ENCODE measurements around the gene CDK2.
"Not testable (repeated sequence)": the region's sequence is repeated elsewhere in the genome, so short reads cannot be mapped to it uniquely, and the experiment has no call there.

CDK2 gene

DNA sequence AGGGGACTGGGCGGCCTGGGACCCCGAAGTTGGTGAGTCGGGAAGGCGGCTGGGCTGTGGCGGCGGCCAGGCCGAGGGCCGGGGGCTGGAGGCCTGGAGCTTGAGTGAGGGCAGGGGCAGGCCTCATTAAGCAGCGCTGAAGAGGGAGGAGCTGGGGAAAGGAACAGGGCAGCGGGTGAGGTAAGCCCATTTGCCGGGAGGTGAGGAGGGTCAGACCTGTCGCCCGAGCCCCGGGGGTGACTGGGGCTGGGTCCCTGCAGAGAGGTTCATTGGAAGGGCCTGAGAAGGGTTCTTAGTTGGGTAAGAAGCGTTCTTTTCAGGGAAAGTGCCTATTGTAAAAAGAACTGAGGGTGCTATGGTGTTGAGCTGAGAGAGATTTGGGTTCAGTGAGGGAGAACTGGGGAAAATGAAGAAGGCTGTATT is 7.7 kb downstream of the CDK2 start:
- H3K9ac ChIP-seq (ENCODE audit: low read length in 5 of 5) = peak overlapping the region; percentile 73 to 97 (median 94)
- peaks cover 14 to 38% (median 32%) of the 10 kb centered on the region in 5 donors for H3K4me1 ChIP-seq (ENCODE audit: control insufficient read depth in 5 of 5, insufficient read depth in 5 of 5, low read length in 5 of 5)
- no peaks in the 10 kb centered on the region for H3K27me3 ChIP-seq (ENCODE audit: control insufficient read depth in 5 of 5, insufficient read depth in 4 of 5, low read length in 5 of 5)
- H3K36me3 ChIP-seq (ENCODE audit: control insufficient read depth in 5 of 5, insufficient read depth in 5 of 5, low read length in 5 of 5) = peaks cover 0 to 9% (median 4%) of the 10 kb centered on the region in 5 donors
- peak overlapping the region; percentile 61 to 98 (median 85) for H3K4me3 ChIP-seq (ENCODE audit: low read depth in 1 of 5, low read length in 5 of 5)
- peak overlapping the region; percentile 85 for H3K27ac ChIP-seq (ENCODE audit: low read depth, low read length)
- H3K9me3 ChIP-seq (ENCODE audit: control insufficient read depth in 5 of 5, low read length in 5 of 5) = no peaks in the 10 kb centered on the region

- no peak overlapping the region for H3K27ac ChIP-seq (ENCODE audit: low read depth, low read length)
- peaks cover 6 to 28% (median 22%) of the 10 kb centered on the region in 5 donors for H3K4me1 ChIP-seq (ENCODE audit: control insufficient read depth in 5 of 5, insufficient read depth in 5 of 5, low read length in 5 of 5)
- H3K36me3 ChIP-seq (ENCODE audit: control insufficient read depth in 5 of 5, insufficient read depth in 5 of 5, low read length in 5 of 5) = peaks cover 0 to 20% (median 11%) of the 10 kb centered on the region in 5 donors
- no peaks in the 10 kb centered on the region for H3K9me3 ChIP-seq (ENCODE audit: control insufficient read depth in 5 of 5, low read length in 5 of 5)
- H3K27me3 ChIP-seq (ENCODE audit: control insufficient read depth in 5 of 5, insufficient read depth in 4 of 5, low read length in 5 of 5) = no peaks in the 10 kb centered on the region
- no peak overlapping the region for H3K4me3 ChIP-seq (ENCODE audit: low read depth in 1 of 5, low read length in 5 of 5)
- no peak overlapping the region for H3K9ac ChIP-seq (ENCODE audit: low read length in 5 of 5)
Measured at GRCh38 chr12:55978393-55978792, 11.8 kb downstream of the CDK2 start.

DNA sequence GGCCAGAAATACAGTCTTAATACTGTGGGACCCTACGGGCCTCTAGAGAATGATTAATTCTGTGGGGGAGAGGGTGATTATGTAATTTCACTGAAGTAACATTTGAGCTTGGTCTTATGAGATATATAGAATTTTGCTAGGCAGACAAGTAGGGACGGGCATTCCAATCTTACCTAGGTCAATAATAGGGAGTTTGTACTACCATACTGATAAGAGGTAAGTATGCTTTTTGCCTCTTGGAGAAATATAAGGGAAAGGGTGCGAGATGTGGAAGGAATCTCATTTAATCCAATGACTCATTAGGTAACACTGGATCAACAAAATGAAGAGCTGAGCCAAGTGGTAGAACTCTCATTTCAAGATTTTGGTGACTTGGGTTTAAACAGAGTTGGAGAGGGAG is 12.4 kb downstream of the CDK2 start:
- Histone ChIP-seq H3K4me1 (ENCODE audit: control insufficient read depth in 5 of 5, insufficient read depth in 5 of 5, low read length in 5 of 5) (peaks cover 3 to 28% (median 22%) of the 10 kb centered on the region in 5 donors), H3K4me3 (ENCODE audit: low read depth in 1 of 5, low read length in 5 of 5) (no peak overlapping the region), H3K27me3 (ENCODE audit: control insufficient read depth in 5 of 5, insufficient read depth in 4 of 5, low read length in 5 of 5) (no peaks in the 10 kb centered on the region), H3K36me3 (ENCODE audit: control insufficient read depth in 5 of 5, insufficient read depth in 5 of 5, low read length in 5 of 5) (peaks cover 0 to 25% (median 11%) of the 10 kb centered on the region in 5 donors), H3K9ac (ENCODE audit: low read length in 5 of 5) (no peak overlapping the region), H3K27ac (ENCODE audit: low read depth, low read length) (no peak overlapping the region), H3K9me3 (ENCODE audit: control insufficient read depth in 5 of 5, low read length in 5 of 5) (no peaks in the 10 kb centered on the region)

GRCh38 chr12:55981882-55982281 is 15.3 kb downstream of the CDK2 start:
- H3K9me3 ChIP-seq (ENCODE audit: control insufficient read depth in 5 of 5, low read length in 5 of 5); H3K4me1 ChIP-seq (ENCODE audit: control insufficient read depth in 5 of 5, insufficient read depth in 5 of 5, low read length in 5 of 5); H3K9ac ChIP-seq (ENCODE audit: low read length in 5 of 5); H3K27me3 ChIP-seq (ENCODE audit: control insufficient read depth in 5 of 5, insufficient read depth in 4 of 5, low read length in 5 of 5); H3K27ac ChIP-seq (ENCODE audit: low read depth, low read length); H3K4me3 ChIP-seq (ENCODE audit: low read depth in 1 of 5, low read length in 5 of 5): not testable (repeated sequence)
- H3K36me3 ChIP-seq (ENCODE audit: control insufficient read depth in 5 of 5, insufficient read depth in 5 of 5, low read length in 5 of 5) = peaks cover 13 to 43% (median 26%) of the 10 kb centered on the region in 5 donors

DNA sequence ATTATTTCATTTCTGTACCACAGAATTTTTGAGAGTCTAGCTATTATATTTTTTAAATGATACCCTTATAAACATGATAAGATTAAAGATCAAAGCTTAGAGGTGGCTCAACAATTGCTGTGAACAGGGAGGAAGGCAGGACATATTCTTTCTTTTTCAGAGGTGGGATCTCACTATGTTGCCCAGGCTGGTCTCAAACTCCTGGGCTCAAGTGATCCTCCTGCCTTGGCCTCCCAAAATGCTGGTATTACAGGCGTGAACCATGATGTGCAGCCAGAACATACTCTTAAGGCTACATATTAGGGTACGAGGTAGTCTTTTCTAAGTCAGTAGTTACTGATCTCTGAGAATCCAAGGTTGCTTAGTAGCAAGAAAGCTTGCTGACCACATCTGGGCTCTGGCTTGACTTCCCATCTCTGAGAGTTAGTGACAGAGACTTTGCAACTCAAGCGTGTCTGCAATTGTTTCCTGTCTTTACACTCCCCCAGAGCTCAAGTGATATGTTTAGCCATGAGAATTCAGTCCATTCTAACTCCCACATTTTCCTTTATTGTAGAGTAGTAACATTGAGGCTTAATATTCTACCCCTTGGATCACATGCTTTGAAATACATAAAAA is 15.8 kb downstream of the CDK2 start:
- Histone ChIP-seq H3K9me3 (ENCODE audit: control insufficient read depth in 5 of 5, low read length in 5 of 5) (no peaks in the 10 kb centered on the region), H3K4me3 (ENCODE audit: low read depth in 1 of 5, low read length in 5 of 5) (no peak overlapping the region), H3K27ac (ENCODE audit: low read depth, low read length) (no peak overlapping the region), H3K9ac (ENCODE audit: low read length in 5 of 5) (no peak overlapping the region), H3K4me1 (ENCODE audit: control insufficient read depth in 5 of 5, insufficient read depth in 5 of 5, low read length in 5 of 5) (peaks cover 0 to 5% (median 3%) of the 10 kb centered on the region in 5 donors), H3K36me3 (ENCODE audit: control insufficient read depth in 5 of 5, insufficient read depth in 5 of 5, low read length in 5 of 5) (peaks cover 13 to 48% (median 29%) of the 10 kb centered on the region in 5 donors), H3K27me3 (ENCODE audit: control insufficient read depth in 5 of 5, insufficient read depth in 4 of 5, low read length in 5 of 5) (no peaks in the 10 kb centered on the region)

GRCh38 chr12:55983232-55983842 is 16.7 kb downstream of the CDK2 start:
- peaks cover 0 to 4% (median 0%) of the 10 kb centered on the region in 5 donors for H3K4me1 ChIP-seq (ENCODE audit: control insufficient read depth in 5 of 5, insufficient read depth in 5 of 5, low read length in 5 of 5)
- no peak overlapping the region for H3K4me3 ChIP-seq (ENCODE audit: low read depth in 1 of 5, low read length in 5 of 5)
- H3K9me3 ChIP-seq (ENCODE audit: control insufficient read depth in 5 of 5, low read length in 5 of 5) = no peaks in the 10 kb centered on the region
- H3K27ac ChIP-seq (ENCODE audit: low read depth, low read length) = no peak overlapping the region
- H3K27me3 ChIP-seq (ENCODE audit: control insufficient read depth in 5 of 5, insufficient read depth in 4 of 5, low read length in 5 of 5) = no peaks in the 10 kb centered on the region
- H3K9ac ChIP-seq (ENCODE audit: low read length in 5 of 5) = no peak overlapping the region
- H3K36me3 ChIP-seq (ENCODE audit: control insufficient read depth in 5 of 5, insufficient read depth in 5 of 5, low read length in 5 of 5) = peaks cover 13 to 49% (median 33%) of the 10 kb centered on the region in 5 donors

- Histone ChIP-seq H3K27me3 (ENCODE audit: control insufficient read depth in 5 of 5, insufficient read depth in 4 of 5, low read length in 5 of 5) (no peaks in the 10 kb centered on the region), H3K4me3 (ENCODE audit: low read depth in 1 of 5, low read length in 5 of 5) (no peak overlapping the region), H3K9ac (ENCODE audit: low read length in 5 of 5) (no peak overlapping the region), H3K4me1 (ENCODE audit: control insufficient read depth in 5 of 5, insufficient read depth in 5 of 5, low read length in 5 of 5) (no peaks in the 10 kb centered on the region), H3K36me3 (ENCODE audit: control insufficient read depth in 5 of 5, insufficient read depth in 5 of 5, low read length in 5 of 5) (peaks cover 13 to 63% (median 38%) of the 10 kb centered on the region in 5 donors), H3K9me3 (ENCODE audit: control insufficient read depth in 5 of 5, low read length in 5 of 5) (no peaks in the 10 kb centered on the region), H3K27ac (ENCODE audit: low read depth, low read length) (no peak overlapping the region)
Measured at GRCh38 chr12:55984861-55985260, 18.2 kb downstream of the CDK2 start.

GRCh38 chr12:55985341-55985740 is 18.7 kb downstream of the CDK2 start:
- Histone ChIP-seq H3K27me3 (ENCODE audit: control insufficient read depth in 5 of 5, insufficient read depth in 4 of 5, low read length in 5 of 5) (no peaks in the 10 kb centered on the region), H3K36me3 (ENCODE audit: control insufficient read depth in 5 of 5, insufficient read depth in 5 of 5, low read length in 5 of 5) (peaks cover 13 to 63% (median 41%) of the 10 kb centered on the region in 5 donors), H3K27ac (ENCODE audit: low read depth, low read length) (no peak overlapping the region), H3K9me3 (ENCODE audit: control insufficient read depth in 5 of 5, low read length in 5 of 5) (no peaks in the 10 kb centered on the region), H3K4me3 (ENCODE audit: low read depth in 1 of 5, low read length in 5 of 5) (no peak overlapping the region), H3K4me1 (ENCODE audit: control insufficient read depth in 5 of 5, insufficient read depth in 5 of 5, low read length in 5 of 5) (no peaks in the 10 kb centered on the region), H3K9ac (ENCODE audit: low read length in 5 of 5) (no peak overlapping the region)

DNA sequence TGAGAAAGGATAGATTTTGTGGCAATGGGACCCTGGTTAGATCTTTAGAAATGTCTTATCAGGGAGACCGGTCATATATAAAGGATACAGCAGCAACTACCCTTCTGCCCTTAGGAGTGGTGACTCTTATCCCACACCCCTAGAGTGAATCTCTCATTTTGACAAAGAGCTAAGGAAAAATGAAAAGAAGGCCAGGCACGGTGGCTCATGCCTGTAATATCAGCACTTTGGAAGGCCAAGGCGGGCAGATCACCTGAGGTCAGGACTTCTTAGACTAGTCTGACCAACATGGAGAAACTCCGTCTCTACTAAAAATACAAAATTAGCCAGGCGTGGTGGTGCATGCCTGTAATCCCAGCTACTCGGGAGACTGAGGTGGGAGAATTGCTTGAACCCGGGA is 19.3 kb downstream of the CDK2 start:
- H3K9me3 ChIP-seq (ENCODE audit: control insufficient read depth in 5 of 5, low read length in 5 of 5); H3K4me1 ChIP-seq (ENCODE audit: control insufficient read depth in 5 of 5, insufficient read depth in 5 of 5, low read length in 5 of 5); H3K4me3 ChIP-seq (ENCODE audit: low read depth in 1 of 5, low read length in 5 of 5); H3K9ac ChIP-seq (ENCODE audit: low read length in 5 of 5); H3K27ac ChIP-seq (ENCODE audit: low read depth, low read length); H3K27me3 ChIP-seq (ENCODE audit: control insufficient read depth in 5 of 5, insufficient read depth in 4 of 5, low read length in 5 of 5): not testable (repeated sequence)
- peaks cover 16 to 63% (median 47%) of the 10 kb centered on the region in 5 donors for H3K36me3 ChIP-seq (ENCODE audit: control insufficient read depth in 5 of 5, insufficient read depth in 5 of 5, low read length in 5 of 5)

GRCh38 chr12:55991110-55991509 is 24.5 kb downstream of the CDK2 start:
- H3K4me3 ChIP-seq (ENCODE audit: low read depth in 1 of 5, low read length in 5 of 5) = no peak overlapping the region
- H3K36me3 ChIP-seq (ENCODE audit: control insufficient read depth in 5 of 5, insufficient read depth in 5 of 5, low read length in 5 of 5) = peaks cover 21 to 75% (median 63%) of the 10 kb centered on the region in 5 donors
- no peak overlapping the region for H3K27ac ChIP-seq (ENCODE audit: low read depth, low read length)
- H3K9me3 ChIP-seq (ENCODE audit: control insufficient read depth in 5 of 5, low read length in 5 of 5) = no peaks in the 10 kb centered on the region
- no peaks in the 10 kb centered on the region for H3K27me3 ChIP-seq (ENCODE audit: control insufficient read depth in 5 of 5, insufficient read depth in 4 of 5, low read length in 5 of 5)
- no peak overlapping the region for H3K9ac ChIP-seq (ENCODE audit: low read length in 5 of 5)
- H3K4me1 ChIP-seq (ENCODE audit: control insufficient read depth in 5 of 5, insufficient read depth in 5 of 5, low read length in 5 of 5) = peaks cover 0 to under 1% (median 0%) of the 10 kb centered on the region in 5 donors

All from subcutaneous abdominal adipose tissue (tissue), 5 donors.